Measurements from ENCODE around the gene PRMT7. TPM values are rescaled to one million over a fixed set of nuclear protein-coding genes. Genes with fewer than 3 reads are reported as not detected.

Gene PRMT7
- polyA plus RNA-seq, 5 donors = 50.9 to 66.9 (median 53.9) TPM

DNA sequence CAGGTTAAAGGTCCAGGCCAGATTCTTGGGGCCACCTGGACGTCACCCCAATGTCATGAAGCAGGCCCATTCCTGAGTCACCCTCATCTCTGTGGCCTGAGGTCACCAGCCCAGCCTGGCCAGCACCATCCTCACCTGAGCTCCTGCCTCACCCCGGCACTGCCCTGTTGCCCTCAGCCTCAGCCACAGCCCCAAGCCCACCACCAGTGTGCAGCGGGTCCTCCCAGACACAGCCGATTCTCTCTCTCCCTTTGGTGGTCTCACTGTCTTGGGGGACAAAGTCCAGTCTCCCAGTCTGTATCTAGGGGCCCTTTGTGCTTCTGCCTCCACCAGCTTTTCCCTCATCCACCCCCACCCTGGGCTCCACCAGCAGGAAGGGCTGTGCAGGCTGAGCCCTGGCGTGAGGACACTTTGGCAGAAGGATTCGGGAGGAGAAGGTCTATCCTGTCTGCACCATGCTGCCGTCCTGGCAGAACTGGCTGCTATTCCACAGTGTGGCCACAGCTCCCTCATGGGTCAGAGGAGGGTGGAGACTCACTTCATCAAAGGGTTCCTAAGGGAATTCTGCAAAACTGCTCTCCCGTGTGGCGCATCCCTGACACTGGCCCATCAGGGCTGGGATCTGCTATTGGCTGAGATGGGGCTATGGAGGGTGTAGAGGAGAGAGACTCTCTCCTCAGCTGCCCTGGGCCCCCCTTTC, 64.3 kb downstream of the PRMT7 start:
- DNase-seq = no peak

DNA sequence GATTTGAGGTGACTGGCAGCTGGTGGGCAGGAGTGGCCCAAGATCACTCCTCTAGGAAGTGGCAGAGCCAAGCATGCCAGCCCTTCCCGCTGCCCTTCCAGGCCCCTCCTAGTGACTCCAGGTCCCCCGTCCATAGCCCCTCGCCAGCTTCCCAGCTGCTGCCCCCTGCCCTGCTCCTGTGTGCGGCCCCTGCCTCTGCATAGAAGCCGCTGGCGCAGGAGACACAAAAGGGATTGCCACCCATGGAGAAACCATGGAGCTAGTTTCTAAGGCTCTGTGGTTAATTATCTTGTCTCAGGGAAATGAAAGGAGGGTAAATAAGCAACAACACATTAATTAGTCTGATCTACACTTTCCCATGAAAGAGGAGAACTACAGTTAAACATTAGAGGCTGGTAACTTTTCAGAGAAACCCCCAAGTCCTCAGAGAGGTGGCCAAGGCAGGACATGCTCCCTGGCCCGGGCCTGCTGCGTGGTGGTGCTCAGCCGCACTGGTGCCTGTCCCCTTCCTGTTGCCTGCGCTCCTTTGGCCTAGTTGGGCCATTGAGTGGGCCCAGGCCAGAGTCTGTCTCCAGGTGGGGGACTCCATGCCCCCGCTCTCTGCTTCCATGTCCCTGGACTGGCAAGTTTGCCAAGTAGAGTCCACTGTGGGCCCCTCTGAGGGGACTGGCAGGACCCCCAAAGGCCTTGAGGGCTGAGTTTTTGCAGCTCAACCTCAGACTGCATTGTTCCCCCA, 65.2 kb downstream of the PRMT7 start:
- no peak for DNase-seq

GRCh38 chr16:68376590-68376989, 65.8 kb downstream of the PRMT7 start:
- DNase-seq = no peak

GRCh38 chr16:68377221-68377620, 66.4 kb downstream of the PRMT7 start:
- no peak for DNase-seq

- no peak for DNase-seq
Measured at GRCh38 chr16:68377667-68378393, 67.0 kb downstream of the PRMT7 start.

DNA sequence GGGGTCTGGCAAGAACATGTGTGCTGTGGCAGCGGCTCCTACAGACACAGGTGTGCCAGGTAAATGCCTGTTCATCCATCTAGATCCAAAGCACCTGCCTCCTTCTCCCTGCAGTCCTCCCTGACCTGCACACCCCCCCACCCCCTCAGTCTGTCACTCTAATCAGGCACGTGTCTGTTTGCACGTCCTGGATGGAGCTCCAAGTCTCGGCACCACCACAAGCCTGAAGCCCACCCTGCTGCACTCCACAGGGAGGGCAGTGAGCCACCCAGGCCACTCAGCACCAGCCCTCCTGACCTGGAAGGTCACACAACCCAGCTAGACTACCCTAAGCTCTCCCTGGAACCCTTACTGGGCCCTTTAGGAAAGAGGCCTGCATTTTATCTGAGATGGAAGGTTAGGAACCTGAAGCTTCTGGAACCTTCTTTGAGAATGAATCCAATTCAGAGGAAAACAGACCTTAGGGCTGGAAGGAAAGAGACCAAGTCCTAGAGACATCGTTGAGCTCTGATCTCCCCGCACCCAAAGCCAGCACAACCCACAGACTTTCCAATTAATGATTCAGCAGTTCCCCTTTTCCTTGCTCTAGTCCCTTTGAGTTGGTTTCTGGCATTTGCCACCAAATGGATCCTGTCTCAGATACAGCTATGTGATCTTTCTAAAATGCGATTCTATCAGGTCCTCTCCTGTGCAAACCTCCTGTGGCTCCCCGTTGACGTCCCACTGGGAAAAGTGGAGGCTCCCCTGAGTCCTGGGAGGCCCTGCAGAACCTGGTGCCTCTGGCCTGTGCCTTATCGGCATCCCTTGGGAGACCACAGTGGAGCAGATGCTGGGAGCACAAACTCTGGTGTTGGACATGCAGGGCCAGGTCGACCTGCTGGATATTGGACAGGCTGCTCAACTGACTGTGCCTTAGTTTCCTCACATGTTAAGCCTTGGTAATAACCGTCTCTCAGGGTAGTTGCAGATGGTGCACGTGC, 67.9 kb downstream of the PRMT7 start:
- DNase-seq = no peak

DNA sequence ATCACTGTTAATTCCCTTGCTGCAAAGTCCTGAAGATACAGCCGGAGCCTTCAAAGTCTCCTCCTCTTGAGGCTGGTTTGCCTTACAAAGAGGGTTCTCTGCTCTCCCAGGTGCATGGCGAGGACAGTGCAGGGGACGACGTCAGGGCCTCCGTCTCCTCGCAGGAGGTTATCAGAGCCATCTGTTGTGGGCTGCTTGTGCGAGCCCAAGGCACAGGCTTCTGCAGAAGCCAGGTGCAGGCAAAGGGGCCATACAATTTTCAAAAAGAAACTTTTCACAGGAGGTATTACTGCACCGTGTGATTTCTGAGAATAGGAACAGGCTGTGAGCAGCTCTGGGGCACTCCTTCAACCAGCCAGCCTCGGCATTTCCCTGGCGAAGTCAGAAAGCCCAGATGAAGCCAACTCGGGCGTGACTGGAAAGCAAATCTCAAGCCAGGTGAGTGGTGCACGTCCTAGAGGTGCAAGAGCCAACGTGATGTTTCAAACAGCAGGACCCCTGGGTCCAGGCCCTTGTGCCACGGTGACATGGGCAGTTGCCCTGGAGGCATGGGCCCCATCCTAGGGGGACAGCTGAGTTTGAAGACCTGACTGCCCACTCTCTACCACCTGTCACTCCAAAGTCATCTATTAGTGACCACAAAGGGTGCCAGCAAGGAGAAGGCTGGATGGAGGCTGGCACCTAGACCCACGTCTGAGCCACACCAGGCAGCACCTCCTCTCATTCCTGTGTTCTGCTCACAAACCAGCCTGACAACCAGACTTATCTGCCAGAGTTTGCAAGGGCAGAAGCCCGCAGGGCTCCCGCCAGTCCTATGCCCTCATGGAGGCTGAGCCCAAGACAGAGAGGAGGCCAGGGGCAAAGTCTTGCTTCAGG, 68.9 kb downstream of the PRMT7 start:
- no peak for DNase-seq

- no peak for DNase-seq
Measured at GRCh38 chr16:68380348-68380670, 69.5 kb downstream of the PRMT7 start.

GRCh38 chr16:68380676-68381362, 70.0 kb downstream of the PRMT7 start:
- no peak for DNase-seq

DNA sequence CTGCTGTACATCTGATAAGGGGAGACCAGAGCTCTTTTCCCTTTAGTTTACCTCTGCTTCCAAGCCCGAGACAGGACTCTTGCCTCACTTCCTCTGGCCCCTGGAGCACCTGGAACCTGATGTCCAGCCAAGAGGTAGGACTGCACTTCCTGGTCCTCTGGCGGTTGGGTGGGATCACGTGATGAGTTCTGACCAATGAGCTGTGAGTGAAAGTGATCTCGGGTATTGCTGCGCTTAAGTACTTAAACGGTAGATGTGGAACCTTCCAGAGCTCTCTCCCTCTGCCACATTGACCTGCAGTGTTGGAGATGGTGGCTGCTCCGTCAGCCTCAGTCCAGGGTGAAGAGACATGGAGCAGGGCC, 70.5 kb downstream of the PRMT7 start:
- no peak for DNase-seq

- DNase-seq = no peak
Measured at GRCh38 chr16:68382296-68382718, 71.5 kb downstream of the PRMT7 start.

DNA sequence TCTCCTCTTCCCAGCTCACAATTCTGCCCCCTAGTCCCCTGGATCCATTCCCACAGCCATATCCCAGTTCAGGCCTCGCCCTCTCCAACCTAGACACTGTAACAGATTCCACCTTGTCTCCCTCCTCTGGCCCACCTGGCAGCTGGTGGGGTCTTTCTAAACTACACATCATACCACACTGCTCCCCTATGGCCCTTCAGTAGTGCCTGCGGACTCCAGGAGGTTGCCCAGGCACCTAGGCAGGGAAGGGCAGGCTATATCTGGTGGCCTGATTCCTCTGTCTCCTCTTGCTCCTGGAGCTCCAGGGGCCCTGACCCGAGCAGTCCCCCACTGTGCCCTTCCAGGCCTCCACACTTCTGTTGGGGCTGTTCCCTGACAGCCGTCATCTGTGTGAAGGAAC, 73.0 kb downstream of the PRMT7 start:
- no peak for DNase-seq

DNA sequence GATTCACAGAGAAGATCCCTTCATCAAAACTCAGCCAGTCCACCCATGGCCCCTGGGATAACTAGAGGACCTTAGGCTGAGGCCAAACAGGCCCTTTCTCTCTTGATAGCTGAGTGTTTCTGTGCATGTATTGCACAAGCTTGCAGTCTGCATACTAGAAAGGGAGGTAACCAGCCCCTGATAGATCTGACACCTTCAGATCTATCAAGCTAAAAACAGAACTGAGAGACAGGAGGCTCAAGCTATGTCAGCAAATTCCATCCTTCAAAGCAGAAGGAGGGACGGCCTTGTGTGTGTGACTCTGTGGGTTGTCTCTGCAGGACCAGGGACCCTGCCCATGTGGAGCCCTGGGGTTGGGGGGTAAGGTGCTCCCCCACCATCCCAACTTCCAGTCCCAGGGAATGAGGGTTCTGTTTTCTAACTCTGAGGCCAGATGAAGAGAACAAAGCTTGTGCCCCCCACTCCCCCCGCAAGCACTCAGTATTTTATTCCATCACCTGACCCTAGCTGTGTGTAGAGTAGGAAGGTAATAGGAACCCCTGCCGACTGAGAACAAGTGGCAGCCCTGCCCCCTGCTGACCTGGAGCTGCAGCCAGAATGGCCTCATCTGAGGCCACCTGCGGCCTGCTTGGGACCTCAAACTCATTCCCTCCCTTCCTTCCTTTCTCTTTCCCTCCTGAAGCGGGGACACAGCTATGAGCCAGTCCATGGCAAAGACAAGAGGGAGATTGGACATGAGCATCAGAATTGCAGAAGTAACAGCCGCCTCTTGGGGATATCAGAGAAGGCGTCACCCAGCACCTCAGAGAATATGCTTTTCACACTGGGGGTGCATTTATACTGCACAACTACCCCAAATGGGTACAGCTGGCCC, 73.7 kb downstream of the PRMT7 start:
- no peak for DNase-seq

GRCh38 chr16:68385371-68385770, 74.6 kb downstream of the PRMT7 start:
- no peak for DNase-seq

- DNase-seq = no peak
Measured at GRCh38 chr16:68386628-68387027, 75.8 kb downstream of the PRMT7 start.

- DNase-seq = no peak
Measured at GRCh38 chr16:68387301-68387700, 76.5 kb downstream of the PRMT7 start.

GRCh38 chr16:68388124-68388523, 77.3 kb downstream of the PRMT7 start:
- no peak for DNase-seq

DNA sequence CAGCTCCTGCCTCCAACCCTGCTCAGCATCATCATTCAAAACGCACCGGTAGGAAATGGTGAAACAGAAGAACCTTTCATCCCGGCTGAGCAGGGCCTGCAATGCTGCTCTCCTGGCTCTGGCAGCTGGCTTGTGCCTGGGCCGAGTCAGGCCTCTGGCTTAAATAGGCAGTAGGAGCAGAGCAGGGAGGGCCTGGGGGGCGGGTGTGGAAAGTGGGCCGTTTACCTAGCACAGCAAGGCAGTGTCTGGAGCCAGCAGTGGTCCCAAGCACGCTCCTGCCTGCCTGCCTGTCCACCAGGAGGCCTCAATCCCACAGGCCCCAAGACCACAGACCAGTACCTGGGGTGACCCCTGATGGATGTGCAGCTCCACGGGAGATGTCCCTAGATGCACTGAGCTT, 78.2 kb downstream of the PRMT7 start:
- no peak for DNase-seq

DNA sequence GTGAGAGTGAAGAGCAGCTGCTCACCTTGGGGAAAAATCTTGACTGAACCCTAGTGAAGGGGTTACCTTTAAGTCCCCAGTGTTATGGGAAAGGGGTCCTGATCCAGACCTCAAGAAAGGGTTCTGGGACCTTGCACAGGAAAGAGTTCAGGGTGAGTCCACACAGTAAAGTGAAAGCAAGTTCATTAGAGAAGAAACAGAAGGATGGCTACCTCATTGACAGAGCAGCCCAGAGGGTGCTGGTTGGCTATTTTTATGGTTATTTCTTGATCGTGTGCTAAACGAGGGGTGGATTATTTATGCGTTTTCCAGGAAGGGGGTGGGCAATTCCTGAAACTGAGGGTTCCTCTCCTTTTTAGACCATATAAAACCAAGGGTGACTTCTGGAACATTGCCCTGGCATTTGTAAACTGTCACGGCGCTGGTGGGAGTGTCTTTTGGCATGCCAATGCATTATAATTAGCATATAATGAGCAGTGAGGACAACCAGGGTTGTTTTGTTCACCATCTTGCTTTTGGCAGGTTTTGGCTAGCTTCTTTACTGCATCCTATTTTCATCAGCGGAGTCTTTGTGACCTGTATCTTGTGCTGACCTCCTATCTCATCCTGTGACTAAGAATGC, 79.0 kb downstream of the PRMT7 start:
- no peak for DNase-seq
